ENCODE data around the gene CCDC12.

The CCDC12 gene

GRCh38 chr3:46989146-46989810 lies 12.7 kb upstream of the CCDC12 start:
- no peak for TF ChIP-seq CTCF (IDR thresholded peaks at IDR 0.05; ENCODE audit: borderline replicate concordance, insufficient read depth, low read depth, low read length)
- H3K4me3 ChIP-seq (ENCODE audit: low read depth, low read length): no peak overlapping the region

- H3K4me3 ChIP-seq (ENCODE audit: low read depth, low read length): no peak overlapping the region
- TF ChIP-seq CTCF (IDR thresholded peaks at IDR 0.05; ENCODE audit: borderline replicate concordance, insufficient read depth, low read depth, low read length): no peak
Observed at GRCh38 chr3:46988616-46989015, 12.1 kb upstream of the CCDC12 start.

- H3K4me3 ChIP-seq (ENCODE audit: low read depth, low read length): peak overlapping the region; percentile 44
- no peak for TF ChIP-seq CTCF (IDR thresholded peaks at IDR 0.05; ENCODE audit: borderline replicate concordance, insufficient read depth, low read depth, low read length)
Observed at GRCh38 chr3:46987743-46988401, 11.3 kb upstream of the CCDC12 start.

- H3K4me3 ChIP-seq (ENCODE audit: low read depth, low read length): peak overlapping the region; percentile 44
- TF ChIP-seq CTCF (IDR thresholded peaks at IDR 0.05; ENCODE audit: borderline replicate concordance, insufficient read depth, low read depth, low read length): no peak
Observed at GRCh38 chr3:46987319-46987742, 10.8 kb upstream of the CCDC12 start.

- no peak for TF ChIP-seq CTCF (IDR thresholded peaks at IDR 0.05; ENCODE audit: borderline replicate concordance, insufficient read depth, low read depth, low read length)
- H3K4me3 ChIP-seq (ENCODE audit: low read depth, low read length): no peak overlapping the region
Observed at GRCh38 chr3:46986782-46987310, 10.3 kb upstream of the CCDC12 start.

GRCh38 chr3:46986055-46986730 lies 9.6 kb upstream of the CCDC12 start:
- H3K4me3 ChIP-seq (ENCODE audit: low read depth, low read length): no peak overlapping the region
- TF ChIP-seq CTCF (IDR thresholded peaks at IDR 0.05; ENCODE audit: borderline replicate concordance, insufficient read depth, low read depth, low read length): no peak

Measured in GM12875 (cell line).